Spinal cord (tissue), 10 donors: ENCODE results near the gene CAPN14. TPM values are rescaled to one million over a fixed set of nuclear protein-coding genes. Genes with fewer than 3 reads are reported as not detected.
A peak's percentile ranks its signal among the peaks of the same experiment; 100 is the strongest.
"Not testable (repeated sequence)": the region's sequence is repeated elsewhere in the genome, so short reads cannot be mapped to it uniquely, and the experiment has no call there.

Experiments used
- DNase-seq, 6 donors: peaks; one replicate each; pipeline versions ENCODE4 v3.0.0 to v3.0.0-alpha.2; 2013 to 2015; ENCODE audit warnings: low spot score in 6 of 6, low read depth in 4 of 6
- H3K27ac ChIP-seq: one replicate; pipeline ENCODE4 v1.5.1; 2013; ENCODE audit warnings: low read depth, low read length, control low read depth
- H3K27me3 ChIP-seq: one replicate; pipeline ENCODE4 v1.6.1; 2013; ENCODE audit warnings: low read length; ENCODE audit not compliant: control insufficient read depth, insufficient read depth
- H3K36me3 ChIP-seq: one replicate; pipeline ENCODE4 v1.6.1; 2013; ENCODE audit warnings: low read length; ENCODE audit not compliant: control insufficient read depth, insufficient read depth
- H3K4me1 ChIP-seq: one replicate; pipeline ENCODE4 v1.6.1; 2013; ENCODE audit warnings: low read length; ENCODE audit not compliant: control insufficient read depth, insufficient read depth
- H3K4me3 ChIP-seq: one replicate; pipeline ENCODE4 v1.5.1; 2013; ENCODE audit warnings: low read depth, low read length, control low read depth
- H3K9me3 ChIP-seq: one replicate; pipeline ENCODE4 v1.6.1; 2013; ENCODE audit warnings: low read length; ENCODE audit not compliant: control insufficient read depth, insufficient read depth
- WGBS: methylation state at CpG from one replicate; pipeline ENCODE4 v1.1.5; 2013; ENCODE audit warnings: missing lambda C conversion rate; ENCODE audit not compliant: insufficient coverage; 5-methylcytosine and 5-hydroxymethylcytosine counted together
- polyA plus RNA-seq, 2 donors: library from polyadenylated mRNA; unstranded; fragments of 120-200 nt; gene quantifications; one replicate each; pipeline ENCODE4 v1.2.1, GENCODE V29; 2013; ENCODE audit not compliant: insufficient read length in 2 of 2
- total RNA-seq, 2 donors: library from RNA; depleted of rRNA in 1 of 2; stranded (reverse); fragments of 120-200 nt in 1 of 2; fragments of >200 nt in 1 of 2; gene quantifications; one replicate each; pipeline versions ENCODE4 v1.2.3 to v1.2.4, GENCODE V29; 2013 to 2014
- donor health status: healthy.

Gene CAPN14
- total and polyA plus RNA-seq, 4 donors, result 0.28 to 0.63 (median 0.51) TPM

DNA sequence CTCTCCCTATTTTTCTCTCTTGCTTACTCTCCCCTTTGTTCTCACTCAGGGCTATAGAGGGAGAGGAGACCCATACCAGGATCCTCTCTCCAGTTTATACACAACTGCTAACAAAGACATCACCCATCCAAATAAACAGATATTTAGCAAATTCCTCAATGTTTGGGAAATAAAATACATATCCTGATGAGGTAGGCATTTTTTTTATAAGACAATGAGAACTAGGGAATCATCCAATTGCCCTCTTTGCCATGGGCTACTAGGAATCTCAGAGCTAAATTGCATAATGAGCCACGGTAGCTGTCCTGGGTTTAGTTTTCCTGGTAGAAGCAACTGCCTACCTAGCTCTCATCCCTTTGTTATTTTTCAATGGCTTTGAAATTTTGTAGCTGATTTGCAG, 27.1 kb downstream of the CAPN14 start:
- H3K9me3 ChIP-seq, result no peaks in the 10 kb centered on the region
- H3K4me3 ChIP-seq, result no peak overlapping the region
- peaks cover 9% of the 10 kb centered on the region for H3K36me3 ChIP-seq
- DNase-seq, result no peak
- no CpG with 5 or more reads among the region's 1 CpG for WGBS
- no peaks in the 10 kb centered on the region for H3K27me3 ChIP-seq
- no peak overlapping the region for H3K27ac ChIP-seq
- no peaks in the 10 kb centered on the region for H3K4me1 ChIP-seq

DNA sequence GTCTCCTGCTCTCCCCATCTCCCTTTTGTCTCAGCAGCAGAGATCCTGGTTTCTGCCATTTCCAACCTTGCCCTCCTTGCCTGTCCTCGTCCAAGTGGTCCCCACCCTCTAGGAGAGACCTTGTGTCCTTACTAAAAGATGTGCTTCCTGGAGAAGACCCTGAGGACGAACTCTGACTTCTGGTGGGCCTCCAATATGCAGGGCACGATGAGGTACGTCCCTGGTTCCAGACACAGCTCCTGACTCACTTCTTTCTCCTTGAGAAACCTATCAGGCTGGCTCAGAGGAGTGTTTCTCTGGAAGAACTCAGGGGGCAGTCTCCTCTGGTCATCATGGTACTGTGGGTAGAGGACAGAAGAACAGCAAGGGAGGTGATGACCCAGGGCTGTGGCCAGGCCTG, 28.2 kb downstream of the CAPN14 start:
- Histone ChIP-seq H3K36me3 (peaks cover 9% of the 10 kb centered on the region), H3K4me3 (no peak overlapping the region), H3K27ac (no peak overlapping the region), H3K9me3 (no peaks in the 10 kb centered on the region), H3K4me1 (no peaks in the 10 kb centered on the region), H3K27me3 (no peaks in the 10 kb centered on the region)
- WGBS, result 87% methylated on average over 4 of the region's 4 CpGs
- no peak for DNase-seq

- 68% methylated on average over 5 of the region's 5 CpGs for WGBS
- peaks cover 6% of the 10 kb centered on the region for H3K36me3 ChIP-seq
- no peak for DNase-seq
- no peaks in the 10 kb centered on the region for H3K9me3 ChIP-seq
- no peaks in the 10 kb centered on the region for H3K27me3 ChIP-seq
- no peaks in the 10 kb centered on the region for H3K4me1 ChIP-seq
- H3K27ac ChIP-seq, result no peak overlapping the region
- no peak overlapping the region for H3K4me3 ChIP-seq
Measured at GRCh38 chr2:31188131-31188530, 29.2 kb downstream of the CAPN14 start.

DNA sequence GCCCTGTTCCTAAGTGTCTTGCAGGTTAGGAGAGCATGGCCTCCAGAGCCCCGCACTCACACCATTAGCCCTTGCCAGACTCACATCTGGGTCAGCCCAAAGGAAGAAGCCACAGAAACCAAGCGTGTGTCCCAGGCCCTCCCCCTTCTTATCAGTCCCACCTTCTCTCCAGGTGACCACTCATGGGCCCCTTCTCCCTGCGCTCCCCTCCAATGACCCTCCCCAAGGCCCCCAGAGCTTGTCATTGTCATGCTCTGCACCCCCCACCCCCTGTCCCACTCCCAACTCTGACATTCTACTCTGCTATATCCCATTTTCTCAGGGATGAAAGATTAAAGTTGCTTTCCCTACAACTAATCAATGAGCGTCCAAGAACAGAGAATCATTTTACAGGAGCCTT, 30.1 kb downstream of the CAPN14 start:
- Histone ChIP-seq H3K36me3 (no peaks in the 10 kb centered on the region), H3K27me3 (no peaks in the 10 kb centered on the region), H3K27ac (no peak overlapping the region), H3K9me3 (no peaks in the 10 kb centered on the region), H3K4me1 (no peaks in the 10 kb centered on the region), H3K4me3 (no peak overlapping the region)
- DNase-seq, result no peak
- WGBS, result 92% methylated on average over 3 of the region's 4 CpGs

- H3K36me3 ChIP-seq, DNase-seq, H3K27me3 ChIP-seq, H3K4me3 ChIP-seq, H3K27ac ChIP-seq, H3K4me1 ChIP-seq, H3K9me3 ChIP-seq: not testable (repeated sequence)
- WGBS, result 86% methylated on average over 4 of the region's 7 CpGs
Measured at GRCh38 chr2:31183973-31184372, 33.3 kb downstream of the CAPN14 start.

- DNase-seq, result no peak
- H3K27me3 ChIP-seq, result no peaks in the 10 kb centered on the region
- no peaks in the 10 kb centered on the region for H3K4me1 ChIP-seq
- no peak overlapping the region for H3K4me3 ChIP-seq
- no peaks in the 10 kb centered on the region for H3K36me3 ChIP-seq
- H3K27ac ChIP-seq, result no peak overlapping the region
- no peaks in the 10 kb centered on the region for H3K9me3 ChIP-seq
- WGBS, result 88% methylated on average over 9 of the region's 10 CpGs
Measured at GRCh38 chr2:31176742-31177141, 40.6 kb downstream of the CAPN14 start.

DNA sequence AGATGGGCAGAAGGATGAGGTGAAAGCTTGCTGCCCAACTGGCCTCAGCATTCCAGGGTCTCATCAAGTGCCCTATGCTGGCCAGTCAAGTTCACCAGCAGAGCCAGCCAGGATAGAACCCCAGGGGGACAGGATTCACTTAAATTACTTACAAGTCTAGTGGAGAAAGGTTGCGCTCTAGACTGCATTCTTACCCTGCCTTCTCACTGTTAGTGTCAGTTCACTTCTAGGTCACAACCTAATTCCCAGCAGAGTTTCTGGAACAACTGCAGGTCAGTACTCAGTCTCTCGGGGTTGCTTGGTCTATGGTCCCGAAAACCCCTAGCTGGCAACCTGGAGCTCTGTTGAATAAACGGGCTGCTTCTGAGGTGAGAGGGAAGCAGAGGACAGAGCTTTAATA, 46.2 kb downstream of the CAPN14 start:
- no peaks in the 10 kb centered on the region for H3K4me1 ChIP-seq
- WGBS, result 83% methylated on average over 4 of the region's 4 CpGs
- H3K4me3 ChIP-seq, result no peak overlapping the region
- no peak for DNase-seq
- H3K27me3 ChIP-seq, result no peaks in the 10 kb centered on the region
- H3K9me3 ChIP-seq, result no peaks in the 10 kb centered on the region
- H3K36me3 ChIP-seq, result no peaks in the 10 kb centered on the region
- H3K27ac ChIP-seq, result no peak overlapping the region

DNA sequence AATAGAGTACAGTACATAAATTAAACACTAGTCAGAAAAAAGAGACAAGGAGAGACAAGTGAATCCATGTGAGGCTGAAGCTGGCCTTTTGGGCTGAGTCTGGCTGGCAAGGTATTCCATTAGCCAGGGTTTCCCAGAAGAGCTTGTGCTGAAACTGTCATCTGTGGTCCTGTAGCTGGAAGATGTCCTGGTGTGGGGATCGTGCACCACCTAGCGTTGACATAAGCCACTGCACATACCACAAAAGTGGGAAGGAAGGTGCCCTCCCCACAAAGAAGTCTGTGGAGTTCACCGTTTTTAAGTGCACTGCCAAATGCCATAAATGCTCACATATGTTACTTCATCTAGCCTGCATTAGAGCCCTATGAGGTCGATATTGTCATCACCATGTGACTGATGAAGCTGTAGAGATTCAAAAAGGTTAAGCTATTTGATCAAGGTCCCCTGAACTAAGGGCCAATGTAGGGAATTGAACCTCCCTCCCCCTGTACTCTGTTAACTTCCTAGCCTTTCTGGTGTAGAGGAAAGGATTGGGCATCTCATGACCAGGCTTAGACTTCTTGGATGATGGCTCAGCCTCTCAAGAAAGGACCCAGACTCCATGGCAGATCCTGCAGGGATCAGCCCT, 47.1 kb downstream of the CAPN14 start:
- 0% methylated on average over 2 of the region's 4 CpGs for WGBS
- DNase-seq, result peak; percentile 41 to 93 (median 54)
- no peaks in the 10 kb centered on the region for H3K4me1 ChIP-seq
- H3K9me3 ChIP-seq, result no peaks in the 10 kb centered on the region
- no peaks in the 10 kb centered on the region for H3K27me3 ChIP-seq
- no peak overlapping the region for H3K4me3 ChIP-seq
- H3K27ac ChIP-seq, result no peak overlapping the region
- H3K36me3 ChIP-seq, result no peaks in the 10 kb centered on the region

- H3K27ac ChIP-seq, result no peak overlapping the region
- WGBS, result 93% methylated on average over 6 of the region's 6 CpGs
Measured at GRCh38 chr2:31168291-31168690, 49.0 kb downstream of the CAPN14 start.

DNA sequence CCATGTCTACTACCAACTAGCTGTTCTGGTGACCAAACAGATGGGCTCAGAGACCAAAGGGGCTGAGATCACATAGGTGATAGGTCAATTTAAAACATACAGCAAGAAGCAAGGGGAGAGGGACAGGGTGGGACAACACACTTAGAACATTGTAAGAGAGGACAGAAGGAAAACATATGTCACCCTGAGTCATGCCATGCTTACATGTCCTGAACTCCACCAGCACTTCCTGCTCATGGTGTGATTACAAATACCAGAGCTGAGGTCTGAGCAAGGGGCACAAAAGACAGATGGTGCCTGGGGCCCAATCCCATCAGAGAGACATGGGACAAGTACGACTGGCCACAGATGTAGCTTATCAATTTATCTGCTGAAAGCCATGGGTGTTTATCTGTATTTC, 50.4 kb downstream of the CAPN14 start:
- no peaks in the 10 kb centered on the region for H3K27me3 ChIP-seq
- H3K4me3 ChIP-seq, result no peak overlapping the region
- DNase-seq, result no peak
- no peaks in the 10 kb centered on the region for H3K9me3 ChIP-seq
- no peaks in the 10 kb centered on the region for H3K4me1 ChIP-seq
- H3K36me3 ChIP-seq, result no peaks in the 10 kb centered on the region
- no peak overlapping the region for H3K27ac ChIP-seq
- 78% methylated on average over 1 of the region's 1 CpG for WGBS

More at GRCh38 chr2:31168291-31168690, 49.0 kb downstream of the CAPN14 start:
- Histone ChIP-seq H3K27me3 (no peaks in the 10 kb centered on the region), H3K4me3 (no peak overlapping the region), H3K4me1 (no peaks in the 10 kb centered on the region), H3K9me3 (no peaks in the 10 kb centered on the region), H3K36me3 (no peaks in the 10 kb centered on the region)
- no peak for DNase-seq
